Spleen (tissue), 11 donors: ENCODE results near the gene SIPA1L3. TPM values are rescaled to one million over a fixed set of nuclear protein-coding genes. Genes with fewer than 3 reads are reported as not detected.

Source experiments
- DNase-seq: peaks from one replicate; pipeline ENCODE4 v3.0.0-alpha.2; 2020
- H3K27ac ChIP-seq, 8 donors: fragments of 200-600 bp; sonication (generic) in 7 of 8; 1 replicate in 4 of 8; 2 replicates in 4 of 8; pipeline versions ENCODE4 v1.5.0 to v1.8.0; 2016 to 2021; ENCODE audit warnings: inconsistent platforms in 4 of 8, mild to moderate bottlenecking in 4 of 8, moderate library complexity in 1 of 8
- H3K27me3 ChIP-seq, 7 donors: fragments of 200-600 bp; sonication (generic) in 6 of 7; replicated peaks in 1 of 7; 1 replicate in 4 of 7; 2 replicates in 3 of 7; pipeline versions ENCODE4 v1.5.0 to v1.8.0; 2016 to 2021; ENCODE audit warnings: inconsistent platforms in 3 of 7, mild to moderate bottlenecking in 1 of 7
- H3K36me3 ChIP-seq, 6 donors: fragments of 200-600 bp; sonication (generic) in 5 of 6; 1 replicate in 4 of 6; 2 replicates in 2 of 6; pipeline versions ENCODE4 v1.5.0 to v1.8.0; 2016 to 2021; ENCODE audit warnings: inconsistent platforms in 2 of 6
- H3K4me1 ChIP-seq, 6 donors: fragments of 200-600 bp; sonication (generic) in 5 of 6; 1 replicate in 3 of 6; 2 replicates in 3 of 6; pipeline versions ENCODE4 v1.5.0 to v1.8.0; 2016 to 2021; ENCODE audit warnings: inconsistent platforms in 3 of 6
- H3K4me3 ChIP-seq, 8 donors: fragments of 200-600 bp; sonication (generic) in 7 of 8; 1 replicate in 4 of 8; 2 replicates in 4 of 8; pipeline versions ENCODE4 v1.5.0 to v1.8.0; 2016 to 2021; ENCODE audit warnings: inconsistent platforms in 4 of 8, mild to moderate bottlenecking in 4 of 8, moderate library complexity in 2 of 8
- H3K9me3 ChIP-seq, 8 donors: fragments of 200-600 bp; sonication (generic) in 7 of 8; 1 replicate in 4 of 8; 2 replicates in 4 of 8; pipeline versions ENCODE4 v1.5.0 to v1.8.0; 2016 to 2021; ENCODE audit warnings: inconsistent platforms in 4 of 8
- CTCF ChIP-seq, 11 experiments: fragments of 200-600 bp in 7 of 11; fragments of 450-650 bp in 4 of 11; sonication (generic) in 4 of 11; IDR thresholded peaks in 8 of 11; conservative IDR thresholded peaks in 3 of 11; 1 replicate in 7 of 11; 2 replicates in 4 of 11; pipeline versions ENCODE4 v1.4.0 to v1.8.0; 2016 to 2021; ENCODE audit warnings: antibody characterized with exemption in 11 of 11, inconsistent platforms in 4 of 11, mild to moderate bottlenecking in 1 of 11
- POLR2A ChIP-seq, 3 donors: fragments of 450-650 bp; IDR thresholded peaks; one replicate each; pipeline ENCODE4 v1.5.1; 2017; ENCODE audit warnings: antibody characterized with exemption in 3 of 3, mild to moderate bottlenecking in 1 of 3
- POLR2AphosphoS5 ChIP-seq, 3 donors: sonication (generic); formaldehyde crosslinking; IDR thresholded peaks; one replicate each; pipeline ENCODE4 v1.5.1; 2017; ENCODE audit warnings: antibody characterized with exemption in 3 of 3
- WGBS, 5 donors: extraction: QIAGEN DNeasy Blood & Tissue Kit in 3 of 5; methylation state at CpG; one replicate each; pipeline versions ENCODE4 v1.1.5 to v1.1.7; 2013 to 2018; 5-methylcytosine and 5-hydroxymethylcytosine counted together
- intact Hi-C: fragments of 100-400 bp; cut with DNase I; formaldehyde crosslinking; loops from one replicate; pipeline ENCODE4 v1.15.0; 2023; ENCODE audit warnings: low total_unique reads
- polyA plus RNA-seq, 3 donors: library from polyadenylated mRNA; stranded (reverse); fragments of 200-250 nt; gene quantifications; one replicate each; pipeline ENCODE4 v1.2.1, GENCODE V29; 2013
- total RNA-seq, 7 donors: library from RNA; depleted of rRNA in 3 of 7; stranded (reverse); fragments of >200 nt in 3 of 7; fragmentation: NEBNext Ultra II Directional in 4 of 7; extraction: Animal tissue kit (Norgen Biotek cat#: 25700) in 4 of 7; gene quantifications; one replicate each; pipeline versions ENCODE4 v1.1.0 to v1.2.1, GENCODE V29; 2016 to 2021
- donor health status: healthy with polysubstance abuse.
- donor health status: DM: no; HTN: no; CAD: no; lungs with moderate emphysema.
- donor health status: DM: no; HTN: no; CAD: no.
- donor health status: Bipolar disorder and iron deficiency.
- donor health status: healthy.
- donor health status: DM: no; HTN: no; CAD: no.
- donor health status: DM: yes; HTN: yes; CAD: no.

Gene SIPA1L3
- total and polyA plus RNA-seq, 10 donors = 5.4 to 62.6 (median 40.3) TPM

GRCh38 chr19:38211766-38212165 lies 304.8 kb downstream of the SIPA1L3 start:
- no peak for DNase-seq
- no peak overlapping the region for H3K27ac ChIP-seq
- H3K27me3 ChIP-seq = peaks cover 8 to 95% (median 51%) of the 10 kb centered on the region in 7 donors
- intact Hi-C loops = no loop called here
- WGBS, 5 donors = 16 to 53% (median 37%) methylated on average over 3 to 15 of the region's 15 CpGs
- no peak overlapping the region for H3K4me3 ChIP-seq
- TF ChIP-seq POLR2AphosphoS5 (IDR thresholded peaks at IDR 0.05) (no peak), CTCF (IDR thresholded peaks at IDR 0.05 in 8 of 11, conservative IDR thresholded peaks at IDR 0.05 in 3 of 11) (no peak), POLR2A (IDR thresholded peaks at IDR 0.05) (no peak)
- peaks cover 0 to 19% (median 4%) of the 10 kb centered on the region in 6 donors for H3K36me3 ChIP-seq
- H3K4me1 ChIP-seq = peaks cover 8 to 48% (median 25%) of the 10 kb centered on the region in 6 donors
- no peaks in the 10 kb centered on the region for H3K9me3 ChIP-seq

- WGBS, 5 donors = 85 to 94% (median 90%) methylated on average over 19 to 23 of the region's 23 CpGs
- H3K27me3 ChIP-seq = peaks cover 8 to 100% (median 61%) of the 10 kb centered on the region in 7 donors
- peaks cover 0 to 3% (median 0%) of the 10 kb centered on the region in 6 donors for H3K36me3 ChIP-seq
- TF ChIP-seq POLR2AphosphoS5 (IDR thresholded peaks at IDR 0.05) (no peak), POLR2A (IDR thresholded peaks at IDR 0.05) (no peak), CTCF (IDR thresholded peaks at IDR 0.05 in 8 of 11, conservative IDR thresholded peaks at IDR 0.05 in 3 of 11) (no peak)
- H3K4me1 ChIP-seq = peaks cover 8 to 48% (median 25%) of the 10 kb centered on the region in 6 donors
- intact Hi-C loops = no loop called here
- DNase-seq = no peak
- H3K9me3 ChIP-seq = no peaks in the 10 kb centered on the region
- no peak overlapping the region for H3K4me3 ChIP-seq
- no peak overlapping the region for H3K27ac ChIP-seq
Measured at GRCh38 chr19:38213469-38213868, 306.5 kb downstream of the SIPA1L3 start.

GRCh38 chr19:38213911-38214625 lies 307.1 kb downstream of the SIPA1L3 start:
- no peak for DNase-seq
- 19 to 44% (median 29%) methylated on average over 21 to 24 of the region's 24 CpGs for WGBS, 5 donors
- H3K27me3 ChIP-seq = peaks cover 8 to 100% (median 60%) of the 10 kb centered on the region in 7 donors
- H3K9me3 ChIP-seq = no peaks in the 10 kb centered on the region
- intact Hi-C loops = no loop called here
- H3K36me3 ChIP-seq = no peaks in the 10 kb centered on the region
- no peak overlapping the region for H3K4me3 ChIP-seq
- H3K4me1 ChIP-seq = peaks cover 8 to 42% (median 25%) of the 10 kb centered on the region in 6 donors
- TF ChIP-seq POLR2AphosphoS5 (IDR thresholded peaks at IDR 0.05) = peak in 1 of 3 donors; percentile 26
- TF ChIP-seq POLR2A (IDR thresholded peaks at IDR 0.05) = no peak
- H3K27ac ChIP-seq = no peak overlapping the region

- DNase-seq = no peak
- no peak overlapping the region for H3K4me3 ChIP-seq
- H3K27ac ChIP-seq = no peak overlapping the region
- no peaks in the 10 kb centered on the region for H3K36me3 ChIP-seq
- peaks cover 0 to 13% (median 2%) of the 10 kb centered on the region in 6 donors for H3K4me1 ChIP-seq
- H3K27me3 ChIP-seq = peaks cover 0 to 100% (median 35%) of the 10 kb centered on the region in 7 donors
- TF ChIP-seq CTCF (IDR thresholded peaks at IDR 0.05 in 8 of 11, conservative IDR thresholded peaks at IDR 0.05 in 3 of 11) (no peak), POLR2A (IDR thresholded peaks at IDR 0.05) (no peak), POLR2AphosphoS5 (IDR thresholded peaks at IDR 0.05) (no peak)
- intact Hi-C loops = no loop called here
- no peaks in the 10 kb centered on the region for H3K9me3 ChIP-seq
- 65 to 70% (median 65%) methylated on average over 15 to 26 of the region's 26 CpGs for WGBS, 5 donors
Measured at GRCh38 chr19:38216785-38217641, 310.0 kb downstream of the SIPA1L3 start.
